ENCODE results near the gene PIBF1. TPM values are rescaled to one million over a fixed set of nuclear protein-coding genes. Genes with fewer than 3 reads are reported as not detected.
"Not testable (repeated sequence)": the region's sequence is repeated elsewhere in the genome, so short reads cannot be mapped to it uniquely, and the experiment has no call there.

Gene PIBF1
- total RNA-seq, 2 donors from 2014 or later = 11.5 to 18.3 TPM

DNA sequence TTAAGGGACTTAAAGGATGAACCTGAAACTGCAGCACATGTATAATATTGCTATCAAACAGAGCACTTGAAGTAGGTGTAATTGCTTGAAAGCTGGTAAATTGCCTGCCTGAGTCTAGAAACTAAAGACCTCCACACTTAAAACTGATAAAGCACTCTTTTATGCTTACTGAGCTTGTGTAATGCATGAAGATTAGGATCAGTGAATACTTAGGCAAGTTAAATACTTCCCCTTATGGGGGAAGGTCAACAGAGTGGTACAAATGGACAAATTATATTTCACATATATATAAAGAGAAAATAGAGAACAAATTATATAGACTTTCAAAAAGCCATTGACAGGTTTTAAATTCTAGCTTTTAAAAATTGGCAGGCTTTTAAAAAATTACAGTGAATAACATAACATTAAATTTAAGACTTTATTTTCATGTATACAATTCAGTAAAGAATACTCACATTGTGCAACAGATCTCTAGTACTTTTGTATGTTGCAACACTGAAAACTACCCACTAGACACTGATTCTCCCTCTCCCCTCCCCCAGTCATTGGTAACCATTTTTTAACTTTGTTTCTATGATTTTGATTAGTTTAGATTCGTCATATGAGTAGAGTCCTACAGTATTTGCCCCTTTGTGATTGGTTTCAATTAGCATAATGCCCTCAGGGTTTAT lies 23.9 kb downstream of the PIBF1 start:
- Histone ChIP-seq H3K9me3 (no peaks in the 10 kb centered on the region), H3K4me1 (ENCODE audit: control insufficient read depth in 1 of 2, low read depth in 2 of 2) (no peaks in the 10 kb centered on the region), H3K27me3 (replicated peaks; ENCODE audit: insufficient read depth) (no peaks in the 10 kb centered on the region), H3K27ac (no peak overlapping the region), H3K36me3 (peaks cover 3% of the 10 kb centered on the region), H3K4me3 (no peak overlapping the region)
- TF ChIP-seq, protein P1, sequence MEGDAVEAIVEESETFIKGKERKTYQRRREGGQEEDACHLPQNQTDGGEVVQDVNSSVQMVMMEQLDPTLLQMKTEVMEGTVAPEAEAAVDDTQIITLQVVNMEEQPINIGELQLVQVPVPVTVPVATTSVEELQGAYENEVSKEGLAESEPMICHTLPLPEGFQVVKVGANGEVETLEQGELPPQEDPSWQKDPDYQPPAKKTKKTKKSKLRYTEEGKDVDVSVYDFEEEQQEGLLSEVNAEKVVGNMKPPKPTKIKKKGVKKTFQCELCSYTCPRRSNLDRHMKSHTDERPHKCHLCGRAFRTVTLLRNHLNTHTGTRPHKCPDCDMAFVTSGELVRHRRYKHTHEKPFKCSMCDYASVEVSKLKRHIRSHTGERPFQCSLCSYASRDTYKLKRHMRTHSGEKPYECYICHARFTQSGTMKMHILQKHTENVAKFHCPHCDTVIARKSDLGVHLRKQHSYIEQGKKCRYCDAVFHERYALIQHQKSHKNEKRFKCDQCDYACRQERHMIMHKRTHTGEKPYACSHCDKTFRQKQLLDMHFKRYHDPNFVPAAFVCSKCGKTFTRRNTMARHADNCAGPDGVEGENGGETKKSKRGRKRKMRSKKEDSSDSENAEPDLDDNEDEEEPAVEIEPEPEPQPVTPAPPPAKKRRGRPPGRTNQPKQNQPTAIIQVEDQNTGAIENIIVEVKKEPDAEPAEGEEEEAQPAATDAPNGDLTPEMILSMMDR (IDR thresholded peaks at IDR 0.05) = no peak
- ATAC-seq (ENCODE audit: insufficient number of reproducible peaks, low FRiP score, low read depth) (no peak), DNase-seq (ENCODE audit: low spot score) (no peak)

DNA sequence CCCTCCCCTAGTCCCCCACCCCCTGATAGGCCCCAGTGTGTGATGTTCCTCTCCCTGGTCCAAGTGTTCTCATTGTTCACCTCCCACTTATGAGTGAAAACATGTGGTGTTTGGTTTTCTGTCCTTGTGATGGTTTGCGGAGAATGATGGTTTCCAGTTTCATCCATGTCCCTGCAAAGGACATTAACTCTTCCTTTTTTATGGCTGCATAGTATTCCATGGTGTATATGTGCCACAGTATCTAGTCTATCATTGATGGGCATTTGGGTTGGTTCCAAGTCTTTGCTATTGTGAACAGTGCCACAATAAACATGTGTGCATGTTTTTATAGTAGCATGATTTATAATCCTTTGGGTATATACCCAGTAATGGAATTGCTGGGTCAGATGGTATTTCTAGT lies 24.6 kb downstream of the PIBF1 start:
- DNase-seq (ENCODE audit: low spot score); H3K4me3 ChIP-seq; H3K36me3 ChIP-seq; H3K9me3 ChIP-seq; H3K27me3 ChIP-seq (replicated peaks; ENCODE audit: insufficient read depth); H3K4me1 ChIP-seq (ENCODE audit: control insufficient read depth in 1 of 2, low read depth in 2 of 2); ATAC-seq (ENCODE audit: insufficient number of reproducible peaks, low FRiP score, low read depth); H3K27ac ChIP-seq: not testable (repeated sequence)

DNA sequence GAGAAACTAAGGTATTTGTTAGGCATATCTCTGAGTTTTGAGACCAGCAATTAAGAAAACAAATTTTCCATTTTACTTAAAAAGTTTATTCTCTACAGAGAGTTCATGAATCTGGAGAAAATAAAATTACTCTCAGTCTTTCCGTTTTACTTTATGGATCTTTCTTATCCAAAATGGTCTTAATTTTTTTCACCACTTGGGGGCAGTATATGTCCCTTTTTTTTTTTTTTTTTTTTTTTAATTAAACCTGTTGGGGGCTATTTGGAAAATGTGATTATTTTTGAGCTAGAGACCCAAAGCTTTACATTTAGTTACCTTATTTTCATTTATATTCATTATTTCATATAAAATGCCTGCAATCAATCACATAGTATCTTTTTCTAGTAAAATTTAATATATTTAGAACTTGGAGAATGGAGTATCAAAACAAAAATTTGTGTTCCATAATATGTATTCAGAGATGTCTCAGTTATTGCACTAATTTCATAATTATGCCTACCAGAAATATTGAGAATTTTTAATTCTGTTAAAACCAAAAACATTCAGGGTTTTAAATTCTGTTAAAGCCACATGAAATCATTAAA lies 27.1 kb downstream of the PIBF1 start:
- no peak for DNase-seq (ENCODE audit: low spot score)
- Histone ChIP-seq H3K4me3 (no peak overlapping the region), H3K9me3 (no peaks in the 10 kb centered on the region), H3K27me3 (replicated peaks; ENCODE audit: insufficient read depth) (no peaks in the 10 kb centered on the region), H3K4me1 (ENCODE audit: control insufficient read depth in 1 of 2, low read depth in 2 of 2) (no peaks in the 10 kb centered on the region), H3K27ac (no peak overlapping the region), H3K36me3 (peaks cover 6% of the 10 kb centered on the region)
- TF ChIP-seq, protein P1 (IDR thresholded peaks at IDR 0.05) = peak; percentile 43
- no peak for ATAC-seq (ENCODE audit: insufficient number of reproducible peaks, low FRiP score, low read depth)

DNA sequence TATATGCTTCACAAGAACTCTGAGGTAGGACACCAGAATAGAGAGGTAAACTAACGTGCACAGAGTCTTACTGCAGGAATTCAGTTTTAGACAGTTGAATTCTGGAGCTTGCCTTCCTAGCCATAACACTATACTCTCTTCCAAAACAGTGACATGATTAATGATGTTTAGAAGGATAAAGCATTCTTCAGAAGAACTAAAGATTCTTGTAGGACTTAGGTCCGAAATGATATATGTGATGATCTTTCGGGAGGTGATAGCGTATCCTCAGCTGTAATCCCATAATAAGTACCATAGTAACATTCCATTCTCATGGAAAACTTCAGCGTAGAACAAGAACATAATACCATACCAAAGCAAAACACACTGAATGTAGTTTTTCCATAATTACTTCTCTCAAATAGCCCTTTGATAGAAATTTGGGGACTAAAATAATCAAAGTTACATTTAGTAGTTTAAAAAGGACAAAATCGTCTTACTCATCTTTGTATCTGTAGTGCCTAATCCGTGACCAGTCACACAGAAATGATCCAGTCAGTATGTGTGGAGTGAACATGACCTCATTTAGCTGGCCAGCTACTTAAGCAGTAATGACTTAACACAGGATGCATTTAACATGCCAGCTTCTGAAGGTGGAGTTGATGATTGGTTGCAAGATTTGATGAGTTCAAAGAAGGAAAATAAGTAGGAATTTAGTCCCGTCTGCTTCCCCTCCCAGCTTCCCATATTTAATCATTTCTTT lies 38.4 kb downstream of the PIBF1 start:
- TF ChIP-seq, protein P1 (IDR thresholded peaks at IDR 0.05) = no peak

DNA sequence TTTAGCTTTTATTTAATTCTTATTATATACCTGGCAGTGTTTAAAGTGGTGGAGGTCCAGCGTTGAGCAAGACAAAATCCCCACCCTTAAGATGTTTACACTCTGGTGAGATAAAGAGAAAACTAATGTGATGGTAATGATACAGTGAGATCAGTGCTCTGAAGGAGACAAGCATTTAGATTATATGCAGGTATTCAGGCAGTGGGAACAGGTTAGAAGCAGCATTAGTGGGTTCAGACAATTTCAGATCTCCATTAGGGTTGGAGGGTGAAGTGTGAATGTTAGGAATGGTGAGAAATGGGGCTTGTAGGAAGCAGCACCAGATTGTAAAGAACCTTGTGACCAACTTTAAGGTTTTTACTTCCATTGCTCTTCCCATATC lies 39.0 kb downstream of the PIBF1 start:
- DNase-seq (ENCODE audit: low spot score) (no peak), ATAC-seq (ENCODE audit: insufficient number of reproducible peaks, low FRiP score, low read depth) (no peak)
- Histone ChIP-seq H3K9me3 (no peaks in the 10 kb centered on the region), H3K4me1 (ENCODE audit: control insufficient read depth in 1 of 2, low read depth in 2 of 2) (no peaks in the 10 kb centered on the region), H3K36me3 (no peaks in the 10 kb centered on the region), H3K27ac (no peak overlapping the region), H3K27me3 (replicated peaks; ENCODE audit: insufficient read depth) (no peaks in the 10 kb centered on the region), H3K4me3 (no peak overlapping the region)
- TF ChIP-seq, protein P1 (IDR thresholded peaks at IDR 0.05) = no peak

More for the DNA sequence above, 38.4 kb downstream of the PIBF1 start:
- no peak overlapping the region for H3K4me3 ChIP-seq
- H3K27ac ChIP-seq = no peak overlapping the region
- no peaks in the 10 kb centered on the region for H3K27me3 ChIP-seq (replicated peaks; ENCODE audit: insufficient read depth)
- no peaks in the 10 kb centered on the region for H3K36me3 ChIP-seq
- no peak for ATAC-seq (ENCODE audit: insufficient number of reproducible peaks, low FRiP score, low read depth)
- no peak for DNase-seq (ENCODE audit: low spot score)
- H3K4me1 ChIP-seq (ENCODE audit: control insufficient read depth in 1 of 2, low read depth in 2 of 2) = no peaks in the 10 kb centered on the region
- no peaks in the 10 kb centered on the region for H3K9me3 ChIP-seq

Data from thoracic aorta (tissue), 2 donors.